ENCODE data around the gene ABR.

The ABR gene

DNA sequence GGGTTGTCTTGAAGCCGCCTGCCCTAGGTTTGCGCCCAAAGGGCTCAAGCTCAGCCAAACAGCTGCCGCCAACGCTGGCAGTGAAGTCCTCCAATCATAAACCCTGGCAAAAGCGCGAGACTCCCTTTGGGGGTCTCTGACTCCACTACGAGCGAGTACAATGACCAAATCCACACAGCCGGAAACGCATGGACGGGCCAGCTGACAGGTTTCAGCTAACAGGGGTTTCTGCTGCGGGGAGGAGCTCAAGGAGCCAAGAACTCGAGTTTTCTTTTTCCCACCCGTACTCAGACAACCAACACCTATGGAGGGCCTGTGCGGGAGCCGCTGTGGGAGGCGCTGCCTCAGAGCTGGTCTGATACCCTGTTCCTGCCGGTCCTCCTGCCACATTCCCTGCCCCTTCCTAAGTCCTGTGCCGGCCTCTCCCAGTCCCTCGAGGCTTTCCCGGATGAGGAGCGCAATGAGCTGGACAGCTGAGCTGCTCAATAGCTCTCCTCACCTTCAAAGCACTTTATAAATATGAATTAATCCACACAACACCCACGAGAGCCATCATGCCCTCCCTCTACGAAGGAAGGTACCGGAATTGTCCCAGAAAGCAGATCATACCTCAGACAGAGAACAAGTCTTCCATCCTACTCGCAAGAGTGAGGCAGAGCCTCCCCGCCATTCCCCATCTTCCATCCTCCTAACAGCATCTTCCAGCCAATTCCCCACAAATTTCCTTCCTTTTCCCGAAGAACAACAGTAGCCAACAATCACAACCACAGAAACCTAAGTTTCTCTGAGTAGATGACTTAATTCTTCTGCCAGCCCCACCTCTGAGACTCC, 6.1 kb downstream of the ABR start:
- TF ChIP-seq, protein P1, sequence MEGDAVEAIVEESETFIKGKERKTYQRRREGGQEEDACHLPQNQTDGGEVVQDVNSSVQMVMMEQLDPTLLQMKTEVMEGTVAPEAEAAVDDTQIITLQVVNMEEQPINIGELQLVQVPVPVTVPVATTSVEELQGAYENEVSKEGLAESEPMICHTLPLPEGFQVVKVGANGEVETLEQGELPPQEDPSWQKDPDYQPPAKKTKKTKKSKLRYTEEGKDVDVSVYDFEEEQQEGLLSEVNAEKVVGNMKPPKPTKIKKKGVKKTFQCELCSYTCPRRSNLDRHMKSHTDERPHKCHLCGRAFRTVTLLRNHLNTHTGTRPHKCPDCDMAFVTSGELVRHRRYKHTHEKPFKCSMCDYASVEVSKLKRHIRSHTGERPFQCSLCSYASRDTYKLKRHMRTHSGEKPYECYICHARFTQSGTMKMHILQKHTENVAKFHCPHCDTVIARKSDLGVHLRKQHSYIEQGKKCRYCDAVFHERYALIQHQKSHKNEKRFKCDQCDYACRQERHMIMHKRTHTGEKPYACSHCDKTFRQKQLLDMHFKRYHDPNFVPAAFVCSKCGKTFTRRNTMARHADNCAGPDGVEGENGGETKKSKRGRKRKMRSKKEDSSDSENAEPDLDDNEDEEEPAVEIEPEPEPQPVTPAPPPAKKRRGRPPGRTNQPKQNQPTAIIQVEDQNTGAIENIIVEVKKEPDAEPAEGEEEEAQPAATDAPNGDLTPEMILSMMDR (IDR thresholded peaks at IDR 0.05): no peak

DNA sequence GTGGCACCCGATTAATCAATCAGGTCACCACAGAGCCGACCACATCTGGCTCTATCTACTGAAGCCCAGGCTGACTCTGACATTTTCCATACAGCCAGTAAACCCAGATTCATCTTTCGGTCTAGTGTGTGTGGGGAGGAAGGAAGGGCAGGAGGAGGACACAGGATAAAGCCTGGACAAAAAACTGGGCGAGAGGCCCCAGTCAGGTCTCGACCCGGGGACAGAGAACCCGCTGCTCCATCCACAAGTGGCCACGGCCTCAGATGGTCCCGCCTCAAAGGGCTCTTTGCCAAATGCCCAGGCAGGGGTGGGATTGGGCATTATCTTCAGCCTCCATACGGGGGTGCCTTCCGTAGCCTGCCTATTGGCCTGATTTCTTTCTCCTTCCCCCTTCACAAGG, 7.8 kb downstream of the ABR start:
- TF ChIP-seq, protein P1 (IDR thresholded peaks at IDR 0.05): no peak

DNA sequence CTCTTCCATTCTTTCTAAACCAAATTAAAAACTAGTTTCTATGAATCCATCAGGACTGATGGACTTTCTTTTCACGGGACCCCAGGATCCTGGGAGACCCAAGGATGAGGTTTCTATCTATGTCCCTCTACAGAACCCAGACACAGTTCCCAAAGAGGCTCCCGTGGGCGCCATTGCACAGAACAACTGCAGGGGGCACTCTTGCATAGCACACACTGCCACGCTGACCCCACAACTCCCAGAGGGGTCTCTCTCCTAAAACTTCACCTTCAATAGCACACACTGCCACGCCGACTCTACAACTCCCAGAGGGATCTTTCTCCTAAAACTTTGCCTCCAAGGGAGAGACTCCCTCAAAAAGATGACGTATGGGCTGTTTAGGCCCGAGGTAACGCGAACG, 9.0 kb downstream of the ABR start:
- TF ChIP-seq, protein P1 (IDR thresholded peaks at IDR 0.05): no peak; the same call in 1 of the 2 replicates

DNA sequence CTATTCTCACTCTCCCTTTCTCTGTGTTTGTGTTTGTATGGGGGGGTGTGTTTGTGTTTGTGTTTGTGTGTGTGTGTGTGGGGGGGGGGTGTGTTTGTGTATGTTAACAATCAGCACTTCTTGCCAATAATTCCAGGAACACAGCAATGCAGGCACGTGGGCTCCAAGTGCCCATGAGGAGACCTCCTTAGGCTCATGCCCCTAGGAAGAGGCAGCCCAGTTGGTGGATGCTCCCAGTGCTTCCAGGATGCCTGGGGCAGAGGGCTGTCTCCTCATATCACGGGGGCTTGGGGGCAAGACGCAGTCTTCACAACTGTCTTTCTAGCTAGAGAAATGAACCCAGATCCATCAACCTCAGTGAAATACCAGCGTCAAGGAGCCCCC, 9.9 kb downstream of the ABR start:
- TF ChIP-seq, protein P1 (IDR thresholded peaks at IDR 0.05): no peak

DNA sequence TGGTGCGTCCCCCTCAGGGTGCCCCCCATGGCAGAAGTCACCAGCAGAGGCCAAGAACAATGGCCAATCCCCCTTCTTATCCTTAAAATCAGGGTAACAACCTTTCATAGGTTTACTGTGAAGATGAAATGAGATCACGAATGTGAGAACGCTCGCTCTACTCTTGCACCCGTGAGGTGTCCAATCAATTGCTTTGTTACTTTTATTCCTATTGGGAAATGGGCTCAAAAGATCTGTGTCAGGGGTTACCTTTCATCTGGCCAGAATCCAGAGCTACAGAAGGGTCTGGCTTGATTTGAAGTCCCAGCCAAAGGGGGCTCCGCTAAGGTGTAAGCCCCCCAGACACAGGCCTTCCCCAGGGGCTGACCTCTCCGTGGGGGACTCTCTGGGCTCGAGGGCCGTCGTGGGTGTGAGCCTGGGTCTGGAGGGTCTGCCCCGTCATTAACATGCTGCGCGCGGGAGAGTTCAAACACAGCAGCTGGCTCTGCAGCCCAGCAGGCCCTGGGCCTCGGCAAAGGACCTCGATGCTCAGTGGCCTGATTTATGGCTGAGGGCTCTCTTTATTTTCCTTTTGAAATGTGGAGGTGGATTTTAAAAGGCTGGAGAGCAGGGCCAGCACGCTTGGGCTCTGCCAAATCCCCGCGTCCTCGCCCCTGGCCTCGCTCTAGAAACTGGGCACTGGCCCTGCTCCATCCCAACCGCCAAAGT, 10.4 kb downstream of the ABR start:
- TF ChIP-seq, protein P1 (IDR thresholded peaks at IDR 0.05): no peak

DNA sequence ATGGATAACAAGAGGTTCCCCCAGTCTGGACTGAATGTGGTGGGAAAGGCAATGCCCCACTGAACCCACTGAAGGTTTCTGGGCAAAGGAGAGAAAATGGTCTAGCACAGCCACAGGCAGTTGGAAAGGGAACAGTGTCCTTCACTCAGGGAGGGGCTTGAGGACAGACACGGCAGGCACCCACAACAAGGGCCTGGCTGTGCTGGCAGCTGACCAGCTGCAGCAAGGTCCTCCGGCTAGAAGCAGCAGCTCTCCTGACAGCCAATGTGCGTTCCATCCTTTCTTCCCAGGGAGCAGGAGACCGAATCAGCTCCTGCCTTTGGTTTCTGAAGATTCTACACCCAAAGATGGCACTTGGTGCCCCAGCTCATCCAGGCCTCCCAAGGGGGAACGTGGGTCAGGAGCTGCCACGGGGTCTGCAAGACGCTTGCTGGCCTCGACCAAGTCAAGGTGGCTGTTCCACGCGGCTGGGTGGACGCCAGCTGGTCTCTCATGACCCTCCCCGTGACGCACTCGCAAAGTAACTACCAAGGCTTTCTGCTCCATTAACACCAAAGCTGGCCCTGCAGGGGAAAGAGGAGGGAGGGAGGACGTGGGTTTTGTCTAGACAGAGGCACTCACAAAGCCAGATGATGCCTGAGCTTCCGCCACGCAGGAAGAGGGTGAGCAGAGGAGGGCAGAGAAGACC, 11.1 kb downstream of the ABR start:
- TF ChIP-seq, protein P1 (IDR thresholded peaks at IDR 0.05): no peak

DNA sequence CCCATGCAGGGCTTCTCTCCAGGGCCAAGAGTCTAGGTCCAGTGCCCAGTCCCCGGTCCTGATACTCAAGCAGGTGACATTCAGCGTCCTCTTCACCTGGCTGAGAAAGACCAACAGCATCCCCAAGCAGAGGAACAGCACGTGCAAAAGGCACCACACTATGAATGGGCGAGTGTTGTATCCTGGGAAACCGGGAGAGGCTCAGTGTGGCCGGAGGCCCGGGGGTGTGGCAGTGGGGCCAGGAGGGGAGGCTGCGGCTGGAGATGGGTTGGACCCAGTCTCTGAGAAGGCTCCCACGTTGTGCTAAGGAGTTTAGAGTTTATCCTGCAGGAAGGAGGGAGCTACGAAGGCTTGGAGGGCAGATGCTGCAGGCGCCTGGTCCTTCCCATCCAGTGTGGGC, 13.5 kb downstream of the ABR start:
- TF ChIP-seq, protein P1 (IDR thresholded peaks at IDR 0.05): no peak
